PC-3 (cell line): ENCODE measurements around the gene NR1I2. TPM values are rescaled to one million over a fixed set of nuclear protein-coding genes. Genes with fewer than 3 reads are reported as not detected.

Experiments
- ATAC-seq: fragments of 200-7000 bp; cut with Tn5 transposase; 2 replicates; pipeline ENCODE4 v1.9.1; 2020; ENCODE audit warnings: mild to moderate bottlenecking, moderate library complexity
- BruUV-seq: library from RNA; stranded (reverse); fragments of 400-500 nt; replicated peaks from 2 replicates; lab custom pipeline; 2021; lab: Mats Ljungman, UMichigan
- CTCF ChIA-PET: fragments of 300-600 bp; sonication (Branson Sonifier 250); formaldehyde crosslinking; loops from one replicate; lab custom pipeline; 2022; ENCODE audit warnings: antibody characterized with exemption; lab: Charles Lee
- POLR2A ChIA-PET: fragments of 300-600 bp; sonication (Branson Sonifier 250); formaldehyde crosslinking; loops from one replicate; lab custom pipeline; 2022; ENCODE audit warnings: antibody characterized with exemption; ENCODE audit not compliant: unreplicated experiment; lab: Charles Lee
- DNase-seq: peaks from one replicate; pipeline ENCODE4 v3.0.0-alpha.2; 2015
- H2AFZ ChIP-seq: fragments of 300-600 bp; sonication (generic); 2 replicates; pipeline ENCODE4 v1.6.0; 2016; ENCODE audit warnings: antibody characterized with exemption, low read length
- H3F3A ChIP-seq: fragments of 300-600 bp; sonication (generic); one replicate; pipeline ENCODE4 v1.6.0; 2017; ENCODE audit warnings: antibody characterized with exemption, low read length, control low read depth, mild to moderate bottlenecking; ENCODE audit not compliant: unreplicated experiment
- H3K27ac ChIP-seq: fragments of 300-600 bp; sonication (generic); 2 replicates; pipeline ENCODE4 v1.5.1; 2016; ENCODE audit warnings: mild to moderate bottlenecking, low read length
- H3K27me3 ChIP-seq: fragments of 300-600 bp; sonication (generic); 2 replicates; pipeline ENCODE4 v1.6.1; 2016; ENCODE audit warnings: low read length, mixed read lengths
- H3K36me3 ChIP-seq: fragments of 300-600 bp; sonication (generic); 2 replicates; pipeline ENCODE4 v1.6.1; 2016; ENCODE audit warnings: low read depth, mixed run types, low read length, mixed read lengths
- H3K4me1 ChIP-seq: fragments of 300-600 bp; sonication (generic); 2 replicates; pipeline ENCODE4 v1.5.1; 2016; ENCODE audit warnings: low read length; ENCODE audit not compliant: insufficient read depth
- H3K4me2 ChIP-seq: fragments of 300-600 bp; sonication (generic); 2 replicates; pipeline ENCODE4 v1.6.0; 2016; ENCODE audit warnings: low read length
- H3K4me3 ChIP-seq: fragments of 300-600 bp; sonication (generic); 2 replicates; pipeline ENCODE4 v1.5.1; 2016; ENCODE audit warnings: mild to moderate bottlenecking, low read length, mixed read lengths
- H3K79me2 ChIP-seq: fragments of 300-600 bp; sonication (generic); 2 replicates; pipeline ENCODE4 v1.6.1; 2017; ENCODE audit warnings: low read length, mixed read lengths
- H3K9ac ChIP-seq: fragments of 300-600 bp; sonication (generic); 2 replicates; pipeline ENCODE4 v1.6.0; 2016; ENCODE audit warnings: mild to moderate bottlenecking, low read length
- H3K9me2 ChIP-seq: fragments of 300-600 bp; sonication (generic); replicated peaks from 2 replicates; pipeline ENCODE4 v1.6.1; 2016; ENCODE audit warnings: mixed run types, low read length, mixed read lengths
- H3K9me3 ChIP-seq: fragments of 300-600 bp; sonication (generic); 2 replicates; pipeline ENCODE4 v1.6.1; 2016; ENCODE audit warnings: low read length, mixed read lengths
- H4K20me1 ChIP-seq: fragments of 300-600 bp; sonication (generic); 2 replicates; pipeline ENCODE4 v1.6.1; 2016; ENCODE audit warnings: low read length, mixed read lengths
- EZH2 ChIP-seq: fragments of 300-600 bp; sonication (generic); IDR thresholded peaks from one replicate; pipeline ENCODE4 v1.6.1; 2017; ENCODE audit warnings: antibody characterized with exemption, mild to moderate bottlenecking, low read length; ENCODE audit not compliant: unreplicated experiment
- EZH2phosphoT487 ChIP-seq: fragments of 300-600 bp; sonication (generic); IDR thresholded peaks from 2 replicates; pipeline ENCODE4 v1.6.1; 2018; ENCODE audit warnings: mild to moderate bottlenecking, antibody characterized with exemption, low read length, borderline replicate concordance
- intact Hi-C: fragments of 100-400 bp; cut with micrococcal nuclease; formaldehyde crosslinking; loops from 2 replicates; pipeline ENCODE4 v1.9.0; 2023
- total RNA-seq: library from RNA; depleted of rRNA; stranded (reverse); fragments of >200 nt; gene quantifications from 2 replicates; pipeline ENCODE4 v1.2.3, GENCODE V29; 2014
- TF ChIP-seq, protein P1 (sequence below): fragments of 300-600 bp; sonication (generic); conservative IDR thresholded peaks from 2 replicates; pipeline ENCODE4 v1.5.1; 2017; ENCODE audit warnings: antibody characterized with exemption, low read depth, mild to moderate bottlenecking, low read length

Gene NR1I2
- total RNA-seq, 1 experiment from 2014 or later = 0.04 TPM

DNA sequence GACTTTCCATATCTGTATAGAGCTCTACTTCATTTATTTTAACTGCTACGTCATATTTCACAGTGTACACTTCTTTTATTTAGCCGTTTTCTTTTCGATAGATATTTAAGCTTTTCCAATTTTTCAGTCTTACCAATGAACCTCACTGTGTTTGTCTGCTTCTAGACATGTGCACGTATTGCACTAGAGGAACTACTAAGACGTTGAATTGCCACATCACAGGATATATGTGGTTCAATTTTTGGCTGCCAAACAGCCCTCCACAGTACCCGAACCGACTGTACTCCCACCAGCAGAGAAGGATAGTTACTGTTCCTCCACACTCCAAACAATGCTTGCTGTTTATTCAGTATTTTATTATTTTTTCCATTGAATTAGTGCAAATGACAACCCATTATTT is 2.0 kb downstream of the NR1I2 start:
- intact Hi-C loops = no loop called here
- TF ChIP-seq EZH2phosphoT487 = no peak
- TF ChIP-seq, protein P1, sequence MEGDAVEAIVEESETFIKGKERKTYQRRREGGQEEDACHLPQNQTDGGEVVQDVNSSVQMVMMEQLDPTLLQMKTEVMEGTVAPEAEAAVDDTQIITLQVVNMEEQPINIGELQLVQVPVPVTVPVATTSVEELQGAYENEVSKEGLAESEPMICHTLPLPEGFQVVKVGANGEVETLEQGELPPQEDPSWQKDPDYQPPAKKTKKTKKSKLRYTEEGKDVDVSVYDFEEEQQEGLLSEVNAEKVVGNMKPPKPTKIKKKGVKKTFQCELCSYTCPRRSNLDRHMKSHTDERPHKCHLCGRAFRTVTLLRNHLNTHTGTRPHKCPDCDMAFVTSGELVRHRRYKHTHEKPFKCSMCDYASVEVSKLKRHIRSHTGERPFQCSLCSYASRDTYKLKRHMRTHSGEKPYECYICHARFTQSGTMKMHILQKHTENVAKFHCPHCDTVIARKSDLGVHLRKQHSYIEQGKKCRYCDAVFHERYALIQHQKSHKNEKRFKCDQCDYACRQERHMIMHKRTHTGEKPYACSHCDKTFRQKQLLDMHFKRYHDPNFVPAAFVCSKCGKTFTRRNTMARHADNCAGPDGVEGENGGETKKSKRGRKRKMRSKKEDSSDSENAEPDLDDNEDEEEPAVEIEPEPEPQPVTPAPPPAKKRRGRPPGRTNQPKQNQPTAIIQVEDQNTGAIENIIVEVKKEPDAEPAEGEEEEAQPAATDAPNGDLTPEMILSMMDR = no peak
- TF ChIP-seq EZH2 = no peak
- ChIA-PET POLR2A (no interaction called here), CTCF (no interaction called here)
- Histone ChIP-seq H3K79me2 (no peaks in the 10 kb centered on the region), H2AFZ (no peak overlapping the region), H3K9me2 (no peaks in the 10 kb centered on the region), H3K4me3 (no peak overlapping the region), H3K9ac (no peak overlapping the region), H4K20me1 (no peaks in the 10 kb centered on the region), H3K27me3 (no peaks in the 10 kb centered on the region), H3F3A (no peaks in the 10 kb centered on the region), H3K27ac (no peak overlapping the region), H3K4me2 (no peak overlapping the region), H3K4me1 (no peaks in the 10 kb centered on the region), H3K36me3 (no peaks in the 10 kb centered on the region), H3K9me3 (no peaks in the 10 kb centered on the region)
- DNase-seq = no peak
- ATAC-seq = no peak
- BruUV-seq = no TSS peak

GRCh38 chr3:119786409-119786808 is 4.5 kb downstream of the NR1I2 start:
- Histone ChIP-seq H3K27me3 (no peaks in the 10 kb centered on the region), H3K79me2 (no peaks in the 10 kb centered on the region), H3K9me2 (no peaks in the 10 kb centered on the region), H3F3A (no peaks in the 10 kb centered on the region), H3K9me3 (no peaks in the 10 kb centered on the region), H3K9ac (no peak overlapping the region), H2AFZ (no peak overlapping the region), H3K4me2 (no peak overlapping the region), H4K20me1 (no peaks in the 10 kb centered on the region), H3K36me3 (no peaks in the 10 kb centered on the region), H3K4me3 (no peak overlapping the region), H3K4me1 (no peaks in the 10 kb centered on the region), H3K27ac (no peak overlapping the region)
- intact Hi-C loops = no loop called here
- ChIA-PET POLR2A (no interaction called here), CTCF (interaction anchor here (0.6 kb wide), 1 partner anchor 1025 kb away, joined by 3 read pairs; no protein-coding TSS in a partner anchor)
- no peak for ATAC-seq
- BruUV-seq = no TSS peak
- no peak for DNase-seq
- TF ChIP-seq, protein P1 = no peak
- TF ChIP-seq EZH2 (no peak), EZH2phosphoT487 (no peak)

- Histone ChIP-seq H4K20me1 (no peaks in the 10 kb centered on the region), H3K27me3 (no peaks in the 10 kb centered on the region), H2AFZ (no peak overlapping the region), H3K4me3 (no peak overlapping the region), H3K9ac (no peak overlapping the region), H3K4me1 (peaks cover 5% of the 10 kb centered on the region), H3K79me2 (no peaks in the 10 kb centered on the region), H3F3A (no peaks in the 10 kb centered on the region), H3K9me2 (no peaks in the 10 kb centered on the region), H3K27ac (no peak overlapping the region), H3K4me2 (no peak overlapping the region), H3K9me3 (no peaks in the 10 kb centered on the region), H3K36me3 (no peaks in the 10 kb centered on the region)
- no peak for DNase-seq
- intact Hi-C loops = no loop called here
- POLR2A ChIA-PET = interaction anchor here (0.6 kb wide), 1 partner anchor 364 kb away, joined by 4 read pairs; no protein-coding TSS in a partner anchor
- no TSS peak for BruUV-seq
- no peak for ATAC-seq
- TF ChIP-seq, protein P1 = no peak
- no peak for TF ChIP-seq EZH2
- no peak for TF ChIP-seq EZH2phosphoT487
- CTCF ChIA-PET = no interaction called here
These were observed 8.5 kb downstream of the NR1I2 start for GRCh38 chr3:119790369-119790768.
